HG03378 (cell line): ENCODE results near the gene NLRP1.

Source experiments
- ATAC-seq: cut with Tn5 transposase; IDR thresholded peaks from one replicate; pipeline ENCODE4 v1.9.1; 2021; ENCODE audit warnings: mild to moderate bottlenecking, moderate library complexity; ENCODE audit not compliant: unreplicated experiment

Gene NLRP1

DNA sequence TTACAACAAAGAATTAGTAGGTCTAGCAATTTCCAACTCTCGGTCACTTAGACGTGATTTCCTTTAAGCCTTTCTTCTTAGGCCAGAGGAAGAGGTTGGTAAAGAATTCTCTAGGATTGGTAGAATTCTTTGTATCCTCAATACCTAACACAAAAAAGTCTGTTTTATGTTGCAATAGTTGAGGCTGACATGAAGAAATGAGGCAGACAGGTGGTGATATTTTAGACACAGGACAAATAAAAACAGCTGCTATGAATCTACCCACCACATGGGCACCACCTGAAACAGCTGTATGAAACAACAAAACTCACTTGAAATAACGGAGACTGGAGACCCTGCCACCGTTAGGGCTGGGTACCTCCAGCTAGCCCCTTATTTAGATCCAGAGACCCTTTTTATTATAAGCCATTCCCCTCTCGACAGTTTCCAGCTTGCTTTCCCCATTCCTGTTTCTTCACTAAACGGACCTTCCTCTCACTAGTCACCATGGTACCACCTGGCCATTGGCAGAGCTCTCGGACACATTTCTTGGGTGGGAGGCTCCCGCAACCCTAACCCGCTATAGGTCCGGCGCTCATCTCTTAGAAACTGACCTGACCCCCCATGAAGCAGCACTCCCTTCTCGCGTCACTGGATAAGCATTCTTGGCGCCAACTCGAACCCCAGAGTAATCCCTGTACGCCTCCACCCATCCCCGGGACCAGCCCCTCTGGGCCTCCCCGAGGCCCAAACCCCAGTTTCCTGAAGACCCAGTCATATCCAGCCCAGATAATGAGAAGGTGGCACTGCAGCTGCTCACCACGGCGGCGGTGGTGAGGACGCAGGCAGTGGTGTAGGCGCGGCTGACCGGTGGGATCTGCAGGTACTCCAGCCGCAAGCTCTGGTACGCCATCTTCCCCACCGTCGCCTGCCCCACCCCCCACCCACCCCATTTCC lies 98.8 kb downstream of the NLRP1 start, which contains the start of gene DERL2:
Gene DERL2, minus strand, starts transcription at position 909 of the 936 bp plus-strand sequence. Its CDS starts 17 bp downstream, at position 892.
- ATAC-seq = peak; percentile 14

GRCh38 chr17:5481451-5481850 lies 102.9 kb downstream of the NLRP1 start:
- no peak for ATAC-seq

- ATAC-seq = no peak
These were observed 103.3 kb downstream of the NLRP1 start for GRCh38 chr17:5480962-5481361.

GRCh38 chr17:5478992-5479391 lies 105.3 kb downstream of the NLRP1 start:
- no peak for ATAC-seq

DNA sequence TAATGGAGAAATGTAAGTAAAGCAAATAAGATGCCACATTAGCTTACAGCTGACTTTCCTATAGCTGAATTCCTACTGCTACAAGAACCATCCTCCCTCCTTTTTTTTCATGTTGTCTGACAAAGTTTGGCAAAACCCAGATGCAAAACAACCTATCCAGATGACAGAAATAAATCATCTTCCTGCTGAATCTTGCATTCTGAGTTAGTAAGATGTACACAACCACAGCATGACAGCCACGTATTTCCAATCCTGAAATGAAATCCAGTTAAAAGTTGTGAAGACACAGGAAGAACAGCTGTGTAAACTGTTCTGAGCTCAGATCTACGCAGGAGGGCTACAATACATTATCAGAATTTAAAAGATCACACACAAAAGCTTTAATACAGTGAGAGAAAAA lies 110.4 kb downstream of the NLRP1 start:
- ATAC-seq = no peak

- no peak for ATAC-seq
These were observed 111.8 kb downstream of the NLRP1 start for GRCh38 chr17:5472511-5472910.

DNA sequence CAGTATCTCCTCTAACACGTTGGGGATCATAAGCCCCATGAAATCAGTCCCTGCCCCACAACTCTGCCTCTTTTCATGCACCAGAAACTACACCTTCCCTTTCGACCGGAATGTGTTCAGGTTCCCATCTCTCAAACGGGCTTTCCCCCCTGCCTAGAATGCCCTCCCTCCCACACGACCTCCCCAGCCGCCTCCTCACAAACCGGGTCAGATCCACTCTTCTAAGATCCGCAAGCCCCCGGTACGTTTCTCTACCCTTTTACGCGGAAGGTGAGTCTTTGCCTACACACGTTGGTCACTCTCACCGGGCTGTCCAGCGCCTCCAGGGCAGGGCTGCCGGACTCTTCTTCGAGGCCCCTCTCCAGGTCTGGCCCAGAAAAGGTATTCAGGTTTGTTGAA lies 116.2 kb downstream of the NLRP1 start:
- no peak for ATAC-seq

- no peak for ATAC-seq
These were observed 116.9 kb downstream of the NLRP1 start for GRCh38 chr17:5467416-5467815.

GRCh38 chr17:5466295-5466694 lies 118.0 kb downstream of the NLRP1 start:
- no peak for ATAC-seq

GRCh38 chr17:5464717-5465507 lies 119.4 kb downstream of the NLRP1 start:
- ATAC-seq = no peak
